Measurements from ENCODE around the gene ATP2A3.

- TF ChIP-seq CTCF (IDR thresholded peaks at IDR 0.05; ENCODE audit: low read length) (no peak), EZH2 (IDR thresholded peaks at IDR 0.05; ENCODE audit: borderline replicate concordance, low read length) (no peak)
Measured at GRCh38 chr17:3925684-3926485, 38.4 kb downstream of the ATP2A3 start.

Measured in OCI-LY1 (cell line).